ENCODE data around the gene FNIP1. TPM values are rescaled to one million over a fixed set of nuclear protein-coding genes. Genes with fewer than 3 reads are reported as not detected.

FNIP1 gene
- total and polyA plus RNA-seq, 2 donors from 2014 or later, result 2.9 to 31.1 TPM

DNA sequence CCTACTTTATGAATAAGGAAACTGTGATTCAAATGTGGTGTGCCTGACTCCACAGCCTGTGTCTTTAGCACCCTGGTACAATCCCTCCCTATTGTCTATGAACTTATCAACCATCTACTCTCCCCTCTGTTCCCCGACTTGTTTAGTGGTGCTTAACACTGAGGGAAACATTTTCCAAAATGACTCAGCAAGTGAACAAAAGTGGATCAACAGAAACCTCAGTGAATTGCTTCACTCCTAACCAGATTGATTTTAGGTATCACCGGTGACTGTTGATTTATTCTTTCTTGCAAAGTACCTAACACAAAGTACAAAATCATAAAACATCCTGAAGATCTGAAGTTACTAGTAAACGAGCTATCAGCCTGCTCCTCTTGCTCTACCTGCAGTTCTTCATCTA is 119.7 kb downstream of the FNIP1 start:
- no peak overlapping the region for H3K9ac ChIP-seq (ENCODE audit: low read length in 3 of 3)
- FAIRE-seq (no peak), DNase-seq (no peak)
- H3K36me3 ChIP-seq (ENCODE audit: control insufficient read depth in 2 of 3, insufficient read depth in 3 of 3, low read length in 3 of 3), result peaks cover 2 to 19% (median 16%) of the 10 kb centered on the region in 3 donors
- no peaks in the 10 kb centered on the region for H3K9me3 ChIP-seq (ENCODE audit: control insufficient read depth in 2 of 3, insufficient read depth in 1 of 3, low read length in 3 of 3)
- H3K4me3 ChIP-seq (ENCODE audit: low read length in 3 of 3), result no peak overlapping the region
- TF ChIP-seq, protein P1, sequence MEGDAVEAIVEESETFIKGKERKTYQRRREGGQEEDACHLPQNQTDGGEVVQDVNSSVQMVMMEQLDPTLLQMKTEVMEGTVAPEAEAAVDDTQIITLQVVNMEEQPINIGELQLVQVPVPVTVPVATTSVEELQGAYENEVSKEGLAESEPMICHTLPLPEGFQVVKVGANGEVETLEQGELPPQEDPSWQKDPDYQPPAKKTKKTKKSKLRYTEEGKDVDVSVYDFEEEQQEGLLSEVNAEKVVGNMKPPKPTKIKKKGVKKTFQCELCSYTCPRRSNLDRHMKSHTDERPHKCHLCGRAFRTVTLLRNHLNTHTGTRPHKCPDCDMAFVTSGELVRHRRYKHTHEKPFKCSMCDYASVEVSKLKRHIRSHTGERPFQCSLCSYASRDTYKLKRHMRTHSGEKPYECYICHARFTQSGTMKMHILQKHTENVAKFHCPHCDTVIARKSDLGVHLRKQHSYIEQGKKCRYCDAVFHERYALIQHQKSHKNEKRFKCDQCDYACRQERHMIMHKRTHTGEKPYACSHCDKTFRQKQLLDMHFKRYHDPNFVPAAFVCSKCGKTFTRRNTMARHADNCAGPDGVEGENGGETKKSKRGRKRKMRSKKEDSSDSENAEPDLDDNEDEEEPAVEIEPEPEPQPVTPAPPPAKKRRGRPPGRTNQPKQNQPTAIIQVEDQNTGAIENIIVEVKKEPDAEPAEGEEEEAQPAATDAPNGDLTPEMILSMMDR (IDR thresholded peaks at IDR 0.05; ENCODE audit: borderline replicate concordance, extremely low read depth, insufficient read depth), result no peak
- intact Hi-C loops (cut with DNase I), result no loop called here
- no peaks in the 10 kb centered on the region for H3K27me3 ChIP-seq (ENCODE audit: control insufficient read depth, insufficient read depth, low read length)
- H3K4me1 ChIP-seq (ENCODE audit: control insufficient read depth in 2 of 3, insufficient read depth in 2 of 3, low read depth in 1 of 3, low read length in 3 of 3), result peaks cover 0 to under 1% (median 0%) of the 10 kb centered on the region in 3 donors
- no peak overlapping the region for H3K27ac ChIP-seq (ENCODE audit: low read depth in 2 of 2, low read length in 2 of 2)

DNA sequence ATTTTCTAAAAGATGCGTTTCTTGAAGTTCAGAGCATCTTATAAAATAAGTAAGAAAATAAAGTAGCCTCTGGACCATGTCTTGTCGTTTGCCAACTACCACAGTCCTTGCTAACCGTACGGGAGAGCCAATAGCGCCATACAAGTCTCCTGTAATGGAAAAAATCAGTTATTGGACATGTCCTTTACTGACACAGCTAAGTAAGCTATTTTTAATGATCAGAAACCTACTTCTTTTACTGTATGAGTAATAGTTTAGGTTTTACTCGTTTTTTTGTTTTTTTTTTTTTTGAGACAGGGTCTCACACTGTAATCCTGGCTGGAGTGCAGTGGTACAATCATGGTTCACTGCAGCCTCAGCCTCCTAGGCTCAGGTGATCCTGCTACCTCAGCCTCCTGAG is 124.0 kb downstream of the FNIP1 start:
- H3K9ac ChIP-seq (ENCODE audit: low read length in 3 of 3), result no peak overlapping the region
- FAIRE-seq, result no peak

DNA sequence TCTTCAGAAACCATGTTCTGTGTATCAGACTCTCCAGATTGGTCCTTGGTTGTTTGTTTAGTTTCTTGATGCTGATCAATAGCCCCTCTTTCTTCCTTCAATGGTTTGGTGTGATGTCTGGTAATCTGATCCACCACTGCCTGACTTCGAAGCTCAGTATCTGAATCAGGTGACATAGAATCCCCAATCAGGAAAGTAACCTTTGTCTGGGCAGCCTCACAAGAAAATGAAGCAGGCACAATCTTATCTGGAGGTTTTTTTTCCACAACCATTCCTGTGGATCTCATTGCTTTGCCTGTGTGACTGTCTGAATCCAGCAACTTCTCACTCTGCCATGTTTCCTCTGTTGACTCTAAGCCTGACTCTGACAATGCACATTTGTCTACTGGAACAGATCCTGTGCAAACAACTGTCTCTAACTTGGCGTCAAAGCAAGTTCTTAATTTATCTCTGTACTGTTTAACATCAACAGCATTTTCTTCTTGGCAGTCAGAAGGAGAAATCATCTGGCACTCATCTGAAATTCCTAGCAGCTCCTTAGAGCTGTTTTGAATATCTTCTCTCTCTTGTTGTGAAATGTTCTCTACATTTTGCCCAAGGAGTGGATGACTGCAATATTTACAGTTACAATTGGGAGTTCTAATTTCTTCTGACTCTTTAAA is 124.7 kb downstream of the FNIP1 start:
- intact Hi-C loops (cut with DNase I), result no loop called here
- H3K27me3 ChIP-seq (ENCODE audit: control insufficient read depth, insufficient read depth, low read length), result no peaks in the 10 kb centered on the region
- H3K4me3 ChIP-seq (ENCODE audit: low read length in 3 of 3), result no peak overlapping the region
- FAIRE-seq (no peak), DNase-seq (peak in 2 of 5 donors; percentile 30 to 71)
- peak overlapping the region in 1 of 2 donors; percentile 84 for H3K27ac ChIP-seq (ENCODE audit: low read depth in 2 of 2, low read length in 2 of 2)
- peaks cover 0 to 2% (median 0%) of the 10 kb centered on the region in 3 donors for H3K4me1 ChIP-seq (ENCODE audit: control insufficient read depth in 2 of 3, insufficient read depth in 2 of 3, low read depth in 1 of 3, low read length in 3 of 3)
- H3K36me3 ChIP-seq (ENCODE audit: control insufficient read depth in 2 of 3, insufficient read depth in 3 of 3, low read length in 3 of 3), result peaks cover 0 to 16% (median 16%) of the 10 kb centered on the region in 3 donors
- H3K9me3 ChIP-seq (ENCODE audit: control insufficient read depth in 2 of 3, insufficient read depth in 1 of 3, low read length in 3 of 3), result no peaks in the 10 kb centered on the region
- TF ChIP-seq, protein P1 (IDR thresholded peaks at IDR 0.05; ENCODE audit: borderline replicate concordance, extremely low read depth, insufficient read depth), result no peak
- H3K9ac ChIP-seq (ENCODE audit: low read length in 3 of 3), result no peak overlapping the region

More for the DNA sequence above, 124.0 kb downstream of the FNIP1 start:
- Histone ChIP-seq H3K27ac (ENCODE audit: low read depth in 2 of 2, low read length in 2 of 2) (no peak overlapping the region), H3K27me3 (ENCODE audit: control insufficient read depth, insufficient read depth, low read length) (no peaks in the 10 kb centered on the region), H3K4me3 (ENCODE audit: low read length in 3 of 3) (no peak overlapping the region), H3K4me1 (ENCODE audit: control insufficient read depth in 2 of 3, insufficient read depth in 2 of 3, low read depth in 1 of 3, low read length in 3 of 3) (peaks cover 0 to 2% (median 0%) of the 10 kb centered on the region in 3 donors), H3K9me3 (ENCODE audit: control insufficient read depth in 2 of 3, insufficient read depth in 1 of 3, low read length in 3 of 3) (no peaks in the 10 kb centered on the region), H3K36me3 (ENCODE audit: control insufficient read depth in 2 of 3, insufficient read depth in 3 of 3, low read length in 3 of 3) (peaks cover 0 to 22% (median 20%) of the 10 kb centered on the region in 3 donors)
- no peak for DNase-seq
- TF ChIP-seq, protein P1 (IDR thresholded peaks at IDR 0.05; ENCODE audit: borderline replicate concordance, extremely low read depth, insufficient read depth), result no peak
- intact Hi-C loops (cut with DNase I), result no loop called here
